NCI-H1105 treated with DMSO at 0.1 percent for 48 hours (cell line): ENCODE results near the gene ITGB1.

ENCODE experiments used
- DNase-seq: peaks from one replicate; lab custom pipeline; 2025; lab: John Stamatoyannopoulos, UW

ITGB1 gene

DNA sequence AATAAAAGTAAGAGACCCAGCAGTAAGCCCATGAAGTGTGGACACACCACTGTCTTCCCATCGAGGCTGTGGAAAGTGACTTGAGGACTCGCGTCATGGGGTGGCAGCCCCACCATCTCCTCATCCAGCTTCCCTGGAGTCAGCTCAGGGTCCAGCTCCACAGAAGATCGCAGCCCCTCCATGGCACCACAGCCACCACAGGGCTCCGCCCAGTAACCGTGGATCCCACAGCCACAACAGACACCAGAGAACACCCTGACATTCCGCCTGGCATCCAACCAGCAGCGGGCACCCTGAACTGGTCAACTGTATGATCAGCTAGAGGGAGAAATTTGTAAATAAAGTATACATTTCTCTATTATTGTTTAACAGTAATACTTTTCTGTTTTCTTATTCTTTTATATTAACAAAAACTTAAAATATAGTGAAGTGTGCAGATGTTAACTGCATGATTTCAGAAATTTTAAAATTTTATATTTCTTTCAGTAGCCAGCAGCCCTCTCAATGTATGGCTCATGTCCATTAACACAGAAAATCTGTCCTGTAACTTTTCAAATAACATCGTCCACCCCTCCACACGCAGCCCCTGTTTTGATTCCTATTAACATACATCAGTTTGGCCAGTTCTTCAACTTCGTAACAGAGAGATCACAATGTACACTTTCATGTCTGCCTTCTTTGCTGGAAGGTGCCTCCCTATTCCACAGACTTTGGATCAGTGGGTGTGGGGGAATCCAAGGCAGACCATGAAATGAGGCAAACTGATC is 69.7 kb downstream of the ITGB1 start:
- no peak for DNase-seq

- DNase-seq, result no peak
Observed at GRCh38 chr10:32887481-32887880, 70.5 kb downstream of the ITGB1 start.

- DNase-seq, result no peak
Observed at GRCh38 chr10:32882076-32882475, 76.0 kb downstream of the ITGB1 start.

DNA sequence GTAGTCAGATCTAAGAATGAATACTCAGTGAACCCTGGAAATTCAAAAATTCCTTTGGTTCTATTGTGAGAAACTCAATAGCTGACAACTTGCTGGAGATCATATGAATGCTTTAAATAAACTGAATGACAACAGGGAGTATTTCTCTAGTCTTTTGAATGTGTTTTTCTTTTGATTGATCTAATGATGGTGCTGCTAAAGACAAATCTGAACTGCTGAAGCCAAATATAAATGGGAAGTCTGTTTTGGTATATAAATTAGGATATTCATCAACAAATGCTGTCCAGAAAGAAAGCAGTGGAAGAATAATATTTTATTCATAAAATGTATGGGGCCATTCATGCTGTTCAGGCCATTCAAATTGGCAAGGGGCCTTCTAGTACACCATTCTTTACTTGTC is 79.4 kb downstream of the ITGB1 start:
- DNase-seq, result no peak

GRCh38 chr10:32877915-32878314 is 80.1 kb downstream of the ITGB1 start:
- DNase-seq, result no peak

- no peak for DNase-seq
Observed at GRCh38 chr10:32865170-32865569, 92.9 kb downstream of the ITGB1 start.

- no peak for DNase-seq
Observed at GRCh38 chr10:32854435-32854834, 103.6 kb downstream of the ITGB1 start.

- no peak for DNase-seq
Observed at GRCh38 chr10:32851301-32851700, 106.7 kb downstream of the ITGB1 start.
